ENCODE measurements around the gene LRRIQ1. TPM values are rescaled to one million over a fixed set of nuclear protein-coding genes. Genes with fewer than 3 reads are reported as not detected.

Gene LRRIQ1
- total and polyA plus RNA-seq, 2 of the 8 experiments (the other 6 are each of a cell fraction or from before 2014, with no cell fraction given): 0.24 to 0.76 TPM

- no peak for TF ChIP-seq YY1 (IDR thresholded peaks at IDR 0.05; ENCODE audit: low read depth, low read length)
- no peak for TF ChIP-seq CTCF (IDR thresholded peaks at IDR 0.05; ENCODE audit: control extremely low read depth in 1 of 3, insufficient read depth in 1 of 3, low read depth in 1 of 3, low read length in 3 of 3)
Measured at GRCh38 chr12:85004204-85004603, 31.9 kb upstream of the LRRIQ1 start (continued).

Data from H1 (cell line).